Ascending aorta (tissue), 2 donors: ENCODE data around the gene GREB1. TPM values are rescaled to one million over a fixed set of nuclear protein-coding genes. Genes with fewer than 3 reads are reported as not detected.

Source experiments
- DNase-seq, 2 donors: peaks; one replicate each; pipeline ENCODE4 v3.0.0-alpha.2; 2019; ENCODE audit warnings: low spot score in 2 of 2
- H3K27ac ChIP-seq, 2 donors: fragments of 200-600 bp; sonication (generic); one replicate each; pipeline ENCODE4 v1.5.1; 2016 to 2017; ENCODE audit warnings: mild to moderate bottlenecking in 1 of 2
- H3K27me3 ChIP-seq: fragments of 200-600 bp; sonication (generic); one replicate; pipeline ENCODE4 v1.5.1; 2017
- H3K36me3 ChIP-seq, 2 donors: fragments of 200-600 bp; sonication (generic); one replicate each; pipeline ENCODE4 v1.5.1; 2016
- H3K4me1 ChIP-seq, 2 donors: fragments of 200-600 bp; sonication (generic); one replicate each; pipeline ENCODE4 v1.5.1; 2016 to 2017; ENCODE audit warnings: mild to moderate bottlenecking in 1 of 2
- H3K4me3 ChIP-seq, 2 donors: fragments of 200-600 bp; sonication (generic); one replicate each; pipeline ENCODE4 v1.5.1; 2016 to 2017; ENCODE audit warnings: mild to moderate bottlenecking in 1 of 2
- H3K9me3 ChIP-seq, 2 donors: fragments of 200-600 bp; sonication (generic); one replicate each; pipeline ENCODE4 v1.5.1; 2016
- CTCF ChIP-seq, 3 experiments: fragments of 200-600 bp in 2 of 3; fragments of 450-650 bp in 1 of 3; sonication (generic) in 2 of 3; IDR thresholded peaks; one replicate each; pipeline ENCODE4 v1.5.1; 2016 to 2019; ENCODE audit warnings: antibody characterized with exemption in 3 of 3, mild to moderate bottlenecking in 1 of 3, moderate library complexity in 1 of 3
- intact Hi-C: fragments of 100-400 bp; cut with DNase I; formaldehyde crosslinking; loops from one replicate; pipeline ENCODE4 v1.15.1; 2023
- total RNA-seq: library from RNA; depleted of rRNA; stranded (reverse); fragments of >200 nt; gene quantifications from one replicate; pipeline ENCODE4 v1.1.0, GENCODE V29; 2016

GREB1 gene
- total RNA-seq, 1 donor from 2014 or later, result 5.9 TPM

- Histone ChIP-seq H3K4me1 (no peaks in the 10 kb centered on the region), H3K27ac (no peak overlapping the region), H3K9me3 (no peaks in the 10 kb centered on the region), H3K4me3 (no peak overlapping the region), H3K27me3 (no peaks in the 10 kb centered on the region), H3K36me3 (no peaks in the 10 kb centered on the region)
- TF ChIP-seq CTCF (IDR thresholded peaks at IDR 0.05), result no peak
- DNase-seq, result no peak
- intact Hi-C loops, result no loop called here
Observed at GRCh38 chr2:11546072-11546471, 12.2 kb downstream of the GREB1 start.

GRCh38 chr2:11547912-11548497 is 14.2 kb downstream of the GREB1 start:
- Histone ChIP-seq H3K27me3 (no peaks in the 10 kb centered on the region), H3K36me3 (no peaks in the 10 kb centered on the region), H3K9me3 (no peaks in the 10 kb centered on the region), H3K4me3 (no peak overlapping the region), H3K27ac (no peak overlapping the region), H3K4me1 (no peaks in the 10 kb centered on the region)
- no peak for DNase-seq
- intact Hi-C loops, result no loop called here
- no peak for TF ChIP-seq CTCF (IDR thresholded peaks at IDR 0.05)

GRCh38 chr2:11550302-11550701 is 16.5 kb downstream of the GREB1 start:
- TF ChIP-seq CTCF (IDR thresholded peaks at IDR 0.05), result no peak
- Histone ChIP-seq H3K27ac (no peak overlapping the region), H3K4me3 (no peak overlapping the region), H3K27me3 (no peaks in the 10 kb centered on the region), H3K9me3 (no peaks in the 10 kb centered on the region), H3K4me1 (no peaks in the 10 kb centered on the region), H3K36me3 (no peaks in the 10 kb centered on the region)
- no peak for DNase-seq
- intact Hi-C loops, result no loop called here

- no peak for TF ChIP-seq CTCF (IDR thresholded peaks at IDR 0.05)
- H3K27ac ChIP-seq, result no peak overlapping the region
- no peaks in the 10 kb centered on the region for H3K27me3 ChIP-seq
- no peak overlapping the region for H3K4me3 ChIP-seq
- H3K4me1 ChIP-seq, result no peaks in the 10 kb centered on the region
- H3K36me3 ChIP-seq, result no peaks in the 10 kb centered on the region
- intact Hi-C loops, result no loop called here
- no peaks in the 10 kb centered on the region for H3K9me3 ChIP-seq
- DNase-seq, result no peak
Observed at GRCh38 chr2:11550901-11551568, 17.2 kb downstream of the GREB1 start.

- Histone ChIP-seq H3K4me3 (no peak overlapping the region), H3K9me3 (no peaks in the 10 kb centered on the region), H3K36me3 (no peaks in the 10 kb centered on the region), H3K27ac (no peak overlapping the region), H3K27me3 (no peaks in the 10 kb centered on the region), H3K4me1 (no peaks in the 10 kb centered on the region)
- no peak for TF ChIP-seq CTCF (IDR thresholded peaks at IDR 0.05)
- DNase-seq, result peak in 1 of 2 donors; percentile 31
- intact Hi-C loops, result no loop called here
Observed at GRCh38 chr2:11551569-11552259, 17.9 kb downstream of the GREB1 start.
